ENCODE measurements around the gene CFAP91. TPM values are rescaled to one million over a fixed set of nuclear protein-coding genes. Genes with fewer than 3 reads are reported as not detected.
"Not testable (repeated sequence)": the region's sequence is repeated elsewhere in the genome, so short reads cannot be mapped to it uniquely, and the experiment has no call there.

CFAP91 gene
- total RNA-seq, 2 donors from 2014 or later = 5.1 to 9.8 TPM

DNA sequence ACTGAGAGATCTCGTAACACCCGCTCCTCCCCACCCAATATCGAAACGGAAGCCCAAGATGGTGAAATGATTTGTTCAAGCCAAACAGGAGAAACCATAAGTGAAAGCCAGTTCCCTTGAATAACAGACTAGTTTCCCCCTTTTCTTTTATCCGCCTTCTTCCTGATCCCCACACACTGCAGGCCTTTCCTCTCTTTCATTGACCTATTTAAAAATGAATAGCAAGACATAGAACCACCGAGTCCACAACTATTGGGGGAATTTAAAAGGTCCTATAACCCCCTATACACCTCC, 25.2 kb upstream of the CFAP91 start:
- Mint-ChIP-seq H3K9me3 (peaks cover 6% of the 10 kb centered on the region), H3K4me3 (peak overlapping the region; percentile 79), H3K36me3 (ENCODE audit: low read depth) (peaks cover 30% of the 10 kb centered on the region), H3K27me3 (ENCODE audit: insufficient read depth) (no peaks in the 10 kb centered on the region), H3K27ac (peak overlapping the region; percentile 90), H3K4me1 (peaks cover 26% of the 10 kb centered on the region)
- Histone ChIP-seq H3K9ac (ENCODE audit: extremely low read depth, low read length, poor library complexity, severe bottlenecking) (peak overlapping the region; percentile 22), H3K9me3 (ENCODE audit: control insufficient read depth, low read length) (peaks cover 12% of the 10 kb centered on the region), H3K4me3 (ENCODE audit: low read length) (peak overlapping the region; percentile 98), H3K4me1 (ENCODE audit: control insufficient read depth, insufficient read depth, low read length) (no peaks in the 10 kb centered on the region), H3K36me3 (ENCODE audit: control insufficient read depth, insufficient read depth, low read length) (peaks cover 26% of the 10 kb centered on the region), H3K27ac (ENCODE audit: low read depth, low read length) (no peak overlapping the region), H3K27me3 (ENCODE audit: control insufficient read depth, insufficient read depth, low read length, poor library complexity, severe bottlenecking) (no peaks in the 10 kb centered on the region)
- no peak for DNase-seq
- TF ChIP-seq, protein P1, sequence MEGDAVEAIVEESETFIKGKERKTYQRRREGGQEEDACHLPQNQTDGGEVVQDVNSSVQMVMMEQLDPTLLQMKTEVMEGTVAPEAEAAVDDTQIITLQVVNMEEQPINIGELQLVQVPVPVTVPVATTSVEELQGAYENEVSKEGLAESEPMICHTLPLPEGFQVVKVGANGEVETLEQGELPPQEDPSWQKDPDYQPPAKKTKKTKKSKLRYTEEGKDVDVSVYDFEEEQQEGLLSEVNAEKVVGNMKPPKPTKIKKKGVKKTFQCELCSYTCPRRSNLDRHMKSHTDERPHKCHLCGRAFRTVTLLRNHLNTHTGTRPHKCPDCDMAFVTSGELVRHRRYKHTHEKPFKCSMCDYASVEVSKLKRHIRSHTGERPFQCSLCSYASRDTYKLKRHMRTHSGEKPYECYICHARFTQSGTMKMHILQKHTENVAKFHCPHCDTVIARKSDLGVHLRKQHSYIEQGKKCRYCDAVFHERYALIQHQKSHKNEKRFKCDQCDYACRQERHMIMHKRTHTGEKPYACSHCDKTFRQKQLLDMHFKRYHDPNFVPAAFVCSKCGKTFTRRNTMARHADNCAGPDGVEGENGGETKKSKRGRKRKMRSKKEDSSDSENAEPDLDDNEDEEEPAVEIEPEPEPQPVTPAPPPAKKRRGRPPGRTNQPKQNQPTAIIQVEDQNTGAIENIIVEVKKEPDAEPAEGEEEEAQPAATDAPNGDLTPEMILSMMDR (conservative IDR thresholded peaks at IDR 0.05) = no peak
- WGBS, 2 experiments (ENCODE audit: insufficient coverage in 1 of 2, insufficient read length in 1 of 2) = 21 to 33% methylated on average over 6 of the region's 6 CpGs

DNA sequence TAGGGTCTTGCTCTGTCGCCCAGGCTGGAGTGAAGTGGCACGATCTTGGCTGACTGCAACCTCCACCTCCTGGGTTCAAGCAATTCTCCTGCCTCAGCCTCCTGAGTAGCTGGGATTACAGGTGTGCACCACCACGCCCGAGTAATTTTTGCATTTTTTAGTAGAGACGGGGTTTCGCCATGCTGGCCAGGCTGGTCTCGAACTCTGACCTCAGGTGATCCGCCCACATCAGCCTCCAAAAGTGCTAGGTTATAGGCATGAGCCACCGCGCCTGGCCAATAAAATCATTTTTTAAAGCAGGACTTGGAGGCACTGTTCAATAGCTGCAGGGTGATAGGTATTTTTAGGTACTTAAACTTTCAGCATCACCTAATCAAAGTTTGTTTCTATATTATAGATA, 24.6 kb upstream of the CFAP91 start:
- H3K4me3 ChIP-seq (ENCODE audit: low read length); DNase-seq; H3K27me3 ChIP-seq (ENCODE audit: control insufficient read depth, insufficient read depth, low read length, poor library complexity, severe bottlenecking); H3K4me3 Mint-ChIP-seq; H3K27ac Mint-ChIP-seq; H3K4me1 ChIP-seq (ENCODE audit: control insufficient read depth, insufficient read depth, low read length); H3K27me3 Mint-ChIP-seq (ENCODE audit: insufficient read depth); H3K27ac ChIP-seq (ENCODE audit: low read depth, low read length); H3K9ac ChIP-seq (ENCODE audit: extremely low read depth, low read length, poor library complexity, severe bottlenecking); H3K9me3 Mint-ChIP-seq: not testable (repeated sequence)
- H3K36me3 ChIP-seq (ENCODE audit: control insufficient read depth, insufficient read depth, low read length) = peaks cover 20% of the 10 kb centered on the region
- WGBS, 2 experiments (ENCODE audit: insufficient coverage in 1 of 2, insufficient read length in 1 of 2) = 93 to 94% methylated on average over 8 to 10 of the region's 10 CpGs
- Mint-ChIP-seq H3K4me1 (peaks cover 24% of the 10 kb centered on the region), H3K36me3 (ENCODE audit: low read depth) (peaks cover 25% of the 10 kb centered on the region)
- peaks cover 12% of the 10 kb centered on the region for H3K9me3 ChIP-seq (ENCODE audit: control insufficient read depth, low read length)

DNA sequence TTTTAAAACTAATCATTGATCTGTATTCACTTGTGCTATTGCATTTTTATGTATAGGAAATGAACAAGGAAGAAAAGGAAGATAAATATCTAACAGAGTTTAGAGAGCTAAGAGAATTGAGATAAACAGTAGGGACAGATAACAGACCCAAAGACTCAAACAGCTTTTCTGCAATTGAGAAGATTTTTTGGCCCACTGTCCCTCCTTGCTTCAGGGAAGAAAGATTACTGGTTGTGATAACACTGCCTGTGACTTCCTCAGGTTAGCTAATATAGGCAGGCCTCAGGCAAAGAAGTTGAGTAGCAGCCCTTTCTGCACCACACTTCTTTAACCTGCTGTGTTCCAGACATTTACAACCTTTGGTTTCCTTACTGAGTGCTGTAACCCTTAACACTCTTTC, 22.9 kb upstream of the CFAP91 start:
- H3K27ac ChIP-seq (ENCODE audit: low read depth, low read length) = no peak overlapping the region
- no peak overlapping the region for H3K4me3 Mint-ChIP-seq
- H3K9me3 Mint-ChIP-seq = no peaks in the 10 kb centered on the region

DNA sequence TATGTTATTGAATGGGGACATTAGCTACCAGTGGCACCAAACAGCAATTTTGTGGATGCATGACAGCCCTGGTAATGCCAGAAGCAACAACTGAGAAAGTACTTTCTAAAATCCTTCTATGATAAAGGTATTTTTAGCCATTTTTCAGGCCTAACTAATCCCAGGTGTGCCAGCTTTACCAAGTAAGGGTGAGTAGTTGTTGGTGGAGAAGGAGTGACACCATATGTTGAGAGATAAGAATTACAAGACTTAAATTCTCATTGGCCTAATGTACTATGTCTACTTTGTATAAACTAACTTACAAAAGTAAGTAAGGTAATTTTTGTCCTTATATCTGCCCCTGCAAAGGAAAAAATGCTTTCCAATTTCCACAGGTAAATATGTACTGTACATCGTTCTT, 21.5 kb upstream of the CFAP91 start:
- Mint-ChIP-seq H3K4me1 (peaks cover 15% of the 10 kb centered on the region), H3K4me3 (no peak overlapping the region), H3K27me3 (ENCODE audit: insufficient read depth) (peaks cover 3% of the 10 kb centered on the region), H3K36me3 (ENCODE audit: low read depth) (no peaks in the 10 kb centered on the region), H3K27ac (no peak overlapping the region), H3K9me3 (peaks cover 7% of the 10 kb centered on the region)
- Histone ChIP-seq H3K9ac (ENCODE audit: extremely low read depth, low read length, poor library complexity, severe bottlenecking) (no peak overlapping the region), H3K27ac (ENCODE audit: low read depth, low read length) (no peak overlapping the region), H3K27me3 (ENCODE audit: control insufficient read depth, insufficient read depth, low read length, poor library complexity, severe bottlenecking) (no peaks in the 10 kb centered on the region), H3K4me3 (ENCODE audit: low read length) (no peak overlapping the region), H3K4me1 (ENCODE audit: control insufficient read depth, insufficient read depth, low read length) (no peaks in the 10 kb centered on the region), H3K36me3 (ENCODE audit: control insufficient read depth, insufficient read depth, low read length) (no peaks in the 10 kb centered on the region), H3K9me3 (ENCODE audit: control insufficient read depth, low read length) (no peaks in the 10 kb centered on the region)
- WGBS, 2 experiments (ENCODE audit: insufficient coverage in 1 of 2, insufficient read length in 1 of 2) = 85% methylated on average over 1 of the region's 1 CpG; no CpG with 5 or more reads in 1 of the 2 experiments
- no peak for DNase-seq
- TF ChIP-seq, protein P1 (conservative IDR thresholded peaks at IDR 0.05) = peak; percentile 72

More for the DNA sequence above, 22.9 kb upstream of the CFAP91 start:
- H3K9me3 ChIP-seq (ENCODE audit: control insufficient read depth, low read length) = peaks cover 4% of the 10 kb centered on the region
- H3K9ac ChIP-seq (ENCODE audit: extremely low read depth, low read length, poor library complexity, severe bottlenecking) = no peak overlapping the region
- no peaks in the 10 kb centered on the region for H3K4me1 ChIP-seq (ENCODE audit: control insufficient read depth, insufficient read depth, low read length)
- peaks cover 9% of the 10 kb centered on the region for H3K36me3 Mint-ChIP-seq (ENCODE audit: low read depth)
- H3K4me3 ChIP-seq (ENCODE audit: low read length) = no peak overlapping the region
- H3K27me3 Mint-ChIP-seq (ENCODE audit: insufficient read depth) = peaks cover 3% of the 10 kb centered on the region
- H3K4me1 Mint-ChIP-seq = peaks cover 24% of the 10 kb centered on the region
- peaks cover 5% of the 10 kb centered on the region for H3K36me3 ChIP-seq (ENCODE audit: control insufficient read depth, insufficient read depth, low read length)
- H3K27ac Mint-ChIP-seq = no peak overlapping the region
- TF ChIP-seq, protein P1 (conservative IDR thresholded peaks at IDR 0.05) = no peak
- H3K27me3 ChIP-seq (ENCODE audit: control insufficient read depth, insufficient read depth, low read length, poor library complexity, severe bottlenecking) = no peaks in the 10 kb centered on the region
- no peak for DNase-seq

All from endodermal cell (in vitro differentiated cells).